Forelimb muscle (tissue), 1 donor: ENCODE data around the gene KAZN. TPM values are rescaled to one million over a fixed set of nuclear protein-coding genes. Genes with fewer than 3 reads are reported as not detected.

Experiments used
- DNase-seq: peaks from one replicate; pipeline ENCODE4 v3.0.0-alpha.2; 2013; ENCODE audit warnings: low read depth
- polyA plus RNA-seq: library from polyadenylated mRNA; unstranded; fragments of 120-200 nt; gene quantifications from one replicate; pipeline ENCODE4 v1.2.1, GENCODE V29; 2013; ENCODE audit not compliant: insufficient read length

KAZN gene
- polyA plus RNA-seq, 1 donor = 12.8 TPM

GRCh38 chr1:14614341-14614740, 15.9 kb downstream of the KAZN start:
- no peak for DNase-seq

DNA sequence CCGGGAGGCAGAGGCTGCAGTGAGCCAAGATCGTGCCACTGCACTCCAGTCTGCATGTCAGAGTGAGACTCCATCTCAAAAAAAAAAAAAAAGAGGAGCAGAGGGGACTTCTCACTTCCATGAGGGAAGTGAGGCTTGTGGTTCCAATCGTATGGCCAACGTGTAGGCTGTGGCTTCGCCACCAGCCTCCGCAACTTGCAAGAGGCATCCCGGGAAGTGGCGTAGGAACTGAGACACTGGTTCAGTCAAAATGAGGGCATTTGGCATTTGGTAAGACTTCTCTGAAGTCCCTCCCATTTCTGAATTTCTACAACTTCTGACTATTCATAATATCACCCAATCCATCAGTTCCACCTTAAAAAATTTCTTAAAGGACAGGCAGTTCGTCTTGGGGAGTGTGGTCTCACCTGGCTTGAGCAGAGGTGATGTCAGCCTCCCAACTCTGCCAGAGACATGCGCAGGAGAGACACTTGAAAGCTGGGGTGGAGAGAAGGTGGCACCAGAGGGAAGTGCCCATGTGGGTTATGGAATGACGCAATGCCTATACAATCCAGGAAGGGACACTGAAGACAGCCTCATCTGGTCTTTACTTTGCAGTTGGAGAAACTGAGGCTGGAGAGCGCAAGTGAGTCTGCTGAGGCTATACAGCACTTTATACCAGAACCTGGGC, 17.2 kb downstream of the KAZN start:
- no peak for DNase-seq

- no peak for DNase-seq
Measured at GRCh38 chr1:14616632-14617396, 18.3 kb downstream of the KAZN start.

GRCh38 chr1:14617791-14618190, 19.3 kb downstream of the KAZN start:
- DNase-seq = no peak

DNA sequence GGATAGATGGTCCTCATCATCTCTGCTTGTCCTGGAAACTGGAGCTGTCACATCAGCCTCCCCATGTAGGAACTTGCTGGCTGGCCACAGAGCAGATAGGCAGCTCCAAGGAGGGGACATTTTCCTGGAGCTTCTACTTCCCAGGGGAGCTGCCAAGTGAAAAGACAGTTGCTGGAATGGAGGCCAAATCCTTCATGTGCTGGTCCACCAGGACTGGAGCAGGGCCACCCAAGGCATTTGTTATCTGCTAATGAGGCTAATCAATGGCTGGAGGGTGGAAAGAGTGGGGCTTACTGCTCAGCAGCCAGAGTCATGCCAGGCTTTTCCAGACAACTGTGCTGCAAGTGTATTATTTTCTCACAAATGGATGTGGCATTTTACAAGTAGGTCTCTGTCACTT, 22.5 kb downstream of the KAZN start:
- DNase-seq = no peak

DNA sequence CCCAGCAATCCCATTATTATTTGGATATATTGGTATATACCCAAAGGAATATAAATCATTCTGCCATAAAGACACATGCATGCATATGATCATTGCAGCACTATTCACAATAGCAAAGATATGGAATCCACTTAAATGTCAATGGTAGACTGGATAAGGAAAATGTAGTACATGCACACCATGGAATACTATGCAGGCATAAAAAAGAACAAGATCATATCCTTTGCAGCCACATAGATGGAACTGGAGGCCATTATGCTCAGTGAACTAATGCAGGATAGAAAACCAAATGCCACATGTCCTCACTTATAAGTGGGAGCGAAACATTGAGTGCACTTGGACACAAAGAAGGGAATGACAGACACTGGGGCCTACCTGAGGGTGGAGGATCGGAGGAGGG, 24.6 kb downstream of the KAZN start:
- no peak for DNase-seq

DNA sequence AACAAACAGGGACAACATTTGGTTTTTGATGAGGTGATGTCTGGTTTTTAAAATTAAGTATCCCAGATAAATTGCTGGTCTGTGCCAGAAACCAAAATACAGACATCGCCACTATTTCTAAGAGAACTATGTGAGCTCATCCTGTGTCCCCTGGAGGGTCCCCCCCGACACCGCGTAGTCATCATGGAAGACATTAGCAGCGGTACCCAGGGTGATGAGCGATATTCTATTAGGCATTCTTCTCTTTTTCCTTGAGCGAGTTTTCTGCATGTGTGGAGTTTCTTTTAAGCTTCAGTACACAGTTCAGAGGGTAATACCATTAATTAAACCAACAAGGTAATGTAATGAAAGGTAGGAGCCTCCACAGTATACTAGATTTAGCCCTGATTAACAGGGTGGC, 26.5 kb downstream of the KAZN start:
- DNase-seq = no peak

DNA sequence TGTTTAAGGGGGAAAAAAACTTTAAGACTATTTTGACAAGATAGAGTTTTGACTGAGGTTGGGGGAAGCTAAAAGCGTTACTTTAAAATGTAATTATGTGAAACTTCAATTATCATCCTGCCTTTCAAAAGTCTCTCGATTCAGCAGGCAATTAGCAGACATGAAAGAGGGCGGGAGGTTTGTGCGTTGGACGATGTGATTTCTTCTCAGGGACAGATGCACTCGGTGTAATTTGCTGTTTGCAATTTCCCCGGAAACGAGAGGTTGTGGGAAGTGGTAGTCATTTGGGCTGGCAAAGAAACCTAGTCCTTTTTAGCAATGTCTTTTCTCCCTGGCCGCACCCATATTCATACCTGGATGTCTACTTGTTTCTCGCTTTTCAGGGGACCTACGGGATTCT, 27.1 kb downstream of the KAZN start:
- no peak for DNase-seq

DNA sequence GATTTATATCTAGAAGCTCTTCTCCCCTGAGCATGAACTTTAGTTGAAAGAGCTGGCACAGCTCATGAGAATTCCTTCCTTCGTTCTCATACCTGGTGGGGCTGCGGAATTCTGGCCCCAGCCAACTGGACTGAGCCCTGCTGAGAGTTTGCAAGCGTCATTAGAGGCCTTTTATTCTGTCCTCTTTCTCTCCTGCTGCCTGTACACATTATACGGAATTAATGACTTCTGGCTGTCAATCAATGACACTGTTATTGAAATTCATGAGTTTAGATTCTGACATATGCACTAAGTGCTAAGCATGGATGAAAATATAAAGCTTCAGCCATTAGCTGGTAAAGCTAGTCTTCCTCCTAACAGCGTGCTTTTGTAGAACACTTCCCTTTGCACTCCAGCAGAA, 27.5 kb downstream of the KAZN start:
- DNase-seq = no peak

- no peak for DNase-seq
Measured at GRCh38 chr1:14626869-14627607, 28.6 kb downstream of the KAZN start.

DNA sequence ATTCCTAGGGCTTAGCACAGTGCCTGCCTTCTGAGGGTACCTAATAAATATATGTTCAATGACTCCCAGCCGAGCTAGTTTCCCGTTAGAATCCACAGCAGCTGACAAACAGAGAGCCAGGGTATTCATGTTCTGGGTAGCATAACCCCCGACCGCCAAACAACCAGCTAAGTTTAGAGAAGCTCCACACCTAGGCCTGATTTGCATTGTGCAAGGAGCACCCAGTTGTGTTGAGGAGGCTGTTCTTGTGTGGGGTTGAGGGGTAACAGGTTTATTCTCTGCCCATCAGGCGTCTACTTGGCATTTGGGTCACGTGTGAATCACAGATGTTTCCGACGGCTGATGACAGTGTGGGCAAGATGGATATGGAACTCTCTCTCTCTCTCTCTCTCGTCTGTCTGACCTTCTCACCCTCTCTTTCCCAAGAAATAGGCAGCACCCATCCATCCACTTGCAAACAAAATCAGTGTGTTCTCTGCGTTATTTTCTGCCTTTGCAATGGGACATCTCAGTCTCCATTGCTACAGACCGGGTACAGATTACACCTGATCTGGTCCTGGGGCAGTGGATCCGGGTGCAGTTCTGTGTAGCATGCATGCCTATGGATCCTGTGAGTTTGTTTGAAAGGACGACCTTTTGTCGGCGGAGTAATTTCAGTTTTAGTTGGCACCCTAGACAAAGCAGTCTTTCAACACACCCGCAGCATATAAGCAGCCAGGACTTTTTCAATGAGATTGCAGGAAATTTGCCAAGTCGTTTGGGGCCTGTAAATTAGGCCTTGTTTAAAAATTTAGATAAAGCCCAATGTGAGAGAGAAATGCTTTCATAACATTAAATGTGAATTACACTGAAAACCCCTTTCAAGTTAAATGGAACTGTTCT, 29.4 kb downstream of the KAZN start:
- no peak for DNase-seq

DNA sequence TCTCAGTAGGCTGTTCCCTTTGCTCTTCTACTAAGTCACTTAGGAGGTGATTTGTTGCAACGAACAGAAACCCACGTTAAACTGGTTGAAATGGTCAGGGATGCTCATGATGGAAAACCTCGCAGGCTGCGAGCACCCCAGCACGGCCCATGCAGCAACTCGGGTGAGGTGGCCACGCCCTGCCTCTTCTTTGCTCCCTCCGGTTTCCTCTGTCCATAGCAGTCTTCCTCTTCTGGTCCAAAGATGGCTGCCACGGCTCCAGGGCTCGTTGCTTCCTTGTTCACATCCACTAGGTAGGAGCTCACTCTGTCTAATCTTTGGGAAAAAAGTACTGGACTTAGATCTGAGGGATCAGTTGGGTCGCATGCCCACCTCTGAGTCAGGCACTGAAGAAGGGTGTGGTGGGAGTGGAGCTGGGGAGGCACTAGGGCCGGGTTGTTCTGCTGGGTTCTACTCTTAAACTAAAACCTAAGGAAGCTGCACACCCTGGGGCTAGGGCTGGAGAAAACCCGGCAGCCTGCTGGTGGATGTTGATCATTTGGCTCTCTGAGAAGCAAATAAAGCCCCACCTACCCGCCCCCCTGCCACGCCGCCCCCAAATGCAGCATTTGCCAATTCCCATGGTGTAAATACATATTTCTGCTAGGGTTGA, 31.0 kb downstream of the KAZN start:
- DNase-seq = no peak

- no peak for DNase-seq
Measured at GRCh38 chr1:14630986-14631385, 32.5 kb downstream of the KAZN start.

- DNase-seq = no peak
Measured at GRCh38 chr1:14631421-14631820, 32.9 kb downstream of the KAZN start.

GRCh38 chr1:14634486-14634885, 36.0 kb downstream of the KAZN start:
- no peak for DNase-seq

- no peak for DNase-seq
Measured at GRCh38 chr1:14635421-14635820, 36.9 kb downstream of the KAZN start.

DNA sequence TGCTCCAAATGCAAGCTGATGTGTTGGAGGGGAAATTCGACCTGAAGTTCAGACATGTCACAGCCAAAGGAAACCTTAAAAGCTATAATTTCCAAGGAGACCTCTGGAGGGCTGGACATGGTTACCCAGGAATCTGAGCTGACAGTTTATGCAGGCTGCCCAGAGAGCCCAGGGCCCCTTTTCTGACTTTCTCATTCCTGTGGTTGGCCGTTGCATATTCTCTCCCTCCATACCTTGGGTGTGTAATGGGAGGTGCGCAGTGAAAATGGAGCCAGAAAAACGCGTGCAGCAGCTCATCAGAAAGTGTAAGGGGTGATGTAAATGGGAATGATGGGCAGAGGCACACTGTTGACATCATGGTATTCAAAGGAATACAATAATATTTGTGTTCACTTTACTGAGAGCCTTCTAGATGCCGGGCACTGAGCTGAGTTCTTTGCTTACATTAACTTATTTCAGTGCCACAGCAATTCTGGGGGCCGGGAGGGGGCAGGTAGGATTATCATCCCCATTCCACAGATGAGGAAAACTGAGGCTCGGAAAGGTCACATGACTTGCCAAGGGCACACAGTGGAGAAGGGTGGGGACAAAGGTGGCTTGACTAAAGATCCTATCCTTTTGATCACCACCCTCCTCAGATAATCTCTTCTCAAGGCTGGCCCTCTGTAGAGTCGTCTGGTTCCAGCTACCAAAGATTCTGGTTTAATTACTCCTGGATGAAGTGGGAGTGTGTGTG, 38.6 kb downstream of the KAZN start:
- DNase-seq = no peak

DNA sequence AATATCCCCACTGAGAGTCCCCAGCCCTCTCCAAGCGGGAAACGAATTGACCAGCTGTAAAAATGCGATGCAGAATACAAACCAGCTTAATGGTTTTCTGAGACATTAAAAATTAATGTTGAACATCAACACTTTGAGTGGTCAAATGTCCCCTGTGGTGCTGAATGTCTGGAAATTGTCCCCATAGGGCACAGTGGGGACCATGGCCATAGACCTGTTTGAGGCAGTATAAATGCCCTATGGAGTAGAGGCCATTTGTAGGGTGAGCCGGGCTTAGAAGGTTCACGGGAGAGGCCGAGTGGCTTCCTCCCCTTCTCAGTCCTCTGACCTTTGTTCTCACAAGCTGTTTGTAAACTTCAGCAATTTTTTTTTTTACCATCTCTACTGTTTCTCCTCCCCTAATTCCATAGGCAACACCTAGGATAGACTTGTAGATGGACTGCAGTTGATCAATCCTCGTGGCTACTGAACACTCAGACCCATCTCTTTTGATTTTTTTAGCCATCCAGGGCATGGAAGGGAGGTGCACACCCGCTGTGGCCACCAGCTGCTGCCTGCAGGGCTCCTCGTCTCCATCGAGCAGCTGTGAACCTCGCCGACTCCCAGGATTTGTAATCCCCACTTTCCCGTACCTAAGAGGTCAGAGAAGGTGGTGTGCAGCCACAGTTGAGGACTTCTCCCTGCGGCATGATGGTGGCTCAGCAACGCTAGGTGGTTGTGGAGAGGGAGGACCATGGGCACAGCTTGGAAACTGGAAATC, 41.0 kb downstream of the KAZN start:
- no peak for DNase-seq

- no peak for DNase-seq
Measured at GRCh38 chr1:14642712-14643111, 44.2 kb downstream of the KAZN start.

- DNase-seq = no peak
Measured at GRCh38 chr1:14646973-14647372, 48.5 kb downstream of the KAZN start.
